Peyer's patch (tissue), 4 donors: ENCODE data around the gene NGB. TPM values are rescaled to one million over a fixed set of nuclear protein-coding genes. Genes with fewer than 3 reads are reported as not detected.

Experiments used
- DNase-seq, 3 donors: peaks; one replicate each; pipeline ENCODE4 v3.0.0-alpha.2; 2017 to 2019
- H3K27ac ChIP-seq, 4 donors: fragments of 200-600 bp; sonication (generic); one replicate each; pipeline ENCODE4 v1.5.1; 2016 to 2019
- H3K27me3 ChIP-seq, 2 donors: fragments of 200-600 bp; sonication (generic); one replicate each; pipeline ENCODE4 v1.5.1; 2019
- H3K36me3 ChIP-seq, 3 donors: fragments of 200-600 bp; sonication (generic); one replicate each; pipeline ENCODE4 v1.5.1; 2016 to 2019
- H3K4me1 ChIP-seq, 4 donors: fragments of 200-600 bp; sonication (generic); one replicate each; pipeline ENCODE4 v1.5.1; 2016 to 2019
- H3K4me3 ChIP-seq, 4 donors: fragments of 200-600 bp; sonication (generic); 1 replicate in 3 of 4; 2 replicates in 1 of 4; pipeline ENCODE4 v1.5.1; 2016 to 2019; ENCODE audit warnings: mild to moderate bottlenecking in 1 of 4
- H3K9me3 ChIP-seq, 4 donors: fragments of 200-600 bp; sonication (generic); one replicate each; pipeline ENCODE4 v1.5.1; 2016 to 2019; ENCODE audit warnings: mild to moderate bottlenecking in 1 of 4
- CTCF ChIP-seq, 6 experiments: fragments of 450-650 bp in 4 of 6; fragments of 200-600 bp in 2 of 6; sonication (generic) in 1 of 6; IDR thresholded peaks; one replicate each; pipeline ENCODE4 v1.5.1; 2017 to 2019; ENCODE audit warnings: antibody characterized with exemption in 6 of 6, mild to moderate bottlenecking in 3 of 6, moderate library complexity in 1 of 6
- POLR2A ChIP-seq, 2 donors: fragments of 450-650 bp; IDR thresholded peaks; one replicate each; pipeline ENCODE4 v1.5.1; 2017; ENCODE audit warnings: antibody characterized with exemption in 2 of 2, mild to moderate bottlenecking in 2 of 2, moderate library complexity in 2 of 2
- total RNA-seq, 4 donors: library from RNA; depleted of rRNA; stranded (reverse); fragments of >200 nt; gene quantifications; one replicate each; pipeline ENCODE4 v1.1.0, GENCODE V29; 2016

The NGB gene
- total RNA-seq, 4 donors from 2014 or later: not detected

- H3K27me3 ChIP-seq: peaks cover 0 to 9% of the 10 kb centered on the region in 2 donors
- no peaks in the 10 kb centered on the region for H3K9me3 ChIP-seq
- no peak overlapping the region for H3K27ac ChIP-seq
- DNase-seq: no peak
- peaks cover 0 to 4% (median 0%) of the 10 kb centered on the region in 4 donors for H3K4me1 ChIP-seq
- H3K36me3 ChIP-seq: peaks cover 0 to 25% (median 0%) of the 10 kb centered on the region in 3 donors
- H3K4me3 ChIP-seq: no peak overlapping the region
- TF ChIP-seq CTCF (IDR thresholded peaks at IDR 0.05): no peak
- TF ChIP-seq POLR2A (IDR thresholded peaks at IDR 0.05): no peak
These were observed 4.6 kb upstream of the NGB start for GRCh38 chr14:77275601-77276017.

GRCh38 chr14:77275041-77275580, 4.1 kb upstream of the NGB start:
- H3K4me1 ChIP-seq: peaks cover 0 to 5% (median 0%) of the 10 kb centered on the region in 4 donors
- no peaks in the 10 kb centered on the region for H3K9me3 ChIP-seq
- peaks cover 0 to 10% of the 10 kb centered on the region in 2 donors for H3K27me3 ChIP-seq
- no peak overlapping the region for H3K4me3 ChIP-seq
- TF ChIP-seq CTCF (IDR thresholded peaks at IDR 0.05): no peak
- no peak for TF ChIP-seq POLR2A (IDR thresholded peaks at IDR 0.05)
- peaks cover 0 to 21% (median 0%) of the 10 kb centered on the region in 3 donors for H3K36me3 ChIP-seq
- no peak for DNase-seq
- H3K27ac ChIP-seq: no peak overlapping the region

- Histone ChIP-seq H3K27ac (no peak overlapping the region), H3K27me3 (peaks cover 0 to 10% of the 10 kb centered on the region in 2 donors), H3K9me3 (no peaks in the 10 kb centered on the region), H3K4me1 (peaks cover 0 to 5% (median 0%) of the 10 kb centered on the region in 4 donors), H3K4me3 (no peak overlapping the region), H3K36me3 (peaks cover 0 to 11% (median 0%) of the 10 kb centered on the region in 3 donors)
- DNase-seq: no peak
- TF ChIP-seq POLR2A (IDR thresholded peaks at IDR 0.05): no peak
These were observed 2.8 kb upstream of the NGB start for GRCh38 chr14:77273796-77274195.

GRCh38 chr14:77272261-77272660, 1.3 kb upstream of the NGB start:
- H3K27ac ChIP-seq: no peak overlapping the region
- peaks cover 0 to 5% (median 0%) of the 10 kb centered on the region in 4 donors for H3K4me1 ChIP-seq
- no peak overlapping the region for H3K4me3 ChIP-seq
- H3K36me3 ChIP-seq: no peaks in the 10 kb centered on the region
- no peaks in the 10 kb centered on the region for H3K9me3 ChIP-seq
- no peak for DNase-seq
- peaks cover 0 to 10% of the 10 kb centered on the region in 2 donors for H3K27me3 ChIP-seq
- TF ChIP-seq CTCF (IDR thresholded peaks at IDR 0.05) (no peak), POLR2A (IDR thresholded peaks at IDR 0.05) (no peak)

GRCh38 chr14:77270361-77271112, 469 bp downstream of the NGB start:
- H3K4me1 ChIP-seq: peaks cover 0 to 5% (median 0%) of the 10 kb centered on the region in 4 donors
- H3K4me3 ChIP-seq: no peak overlapping the region
- no peaks in the 10 kb centered on the region for H3K36me3 ChIP-seq
- TF ChIP-seq CTCF (IDR thresholded peaks at IDR 0.05) (no peak), POLR2A (IDR thresholded peaks at IDR 0.05) (no peak)
- no peaks in the 10 kb centered on the region for H3K9me3 ChIP-seq
- H3K27me3 ChIP-seq: peaks cover 0 to 10% of the 10 kb centered on the region in 2 donors
- DNase-seq: no peak
- no peak overlapping the region for H3K27ac ChIP-seq

GRCh38 chr14:77268989-77269600, 1.9 kb downstream of the NGB start:
- no peak overlapping the region for H3K4me3 ChIP-seq
- H3K27me3 ChIP-seq: peaks cover 0 to 10% of the 10 kb centered on the region in 2 donors
- H3K4me1 ChIP-seq: peaks cover 0 to 5% (median 0%) of the 10 kb centered on the region in 4 donors

More at GRCh38 chr14:77268989-77269600, 1.9 kb downstream of the NGB start:
- Histone ChIP-seq H3K36me3 (no peaks in the 10 kb centered on the region), H3K9me3 (no peaks in the 10 kb centered on the region), H3K27ac (no peak overlapping the region)
- no peak for DNase-seq
- TF ChIP-seq POLR2A (IDR thresholded peaks at IDR 0.05) (no peak), CTCF (IDR thresholded peaks at IDR 0.05) (no peak)
